Stimulated activated effector memory CD8-positive, alpha-beta T cell treated with anti-CD3 and anti-CD28 coated beads, Interleukin-12 subunit alpha, Interleukin-12 subunit beta, amount 100 ng/mL, for 72 hours (primary cell): ENCODE data around the gene ZNF581.

Source experiments
- ATAC-seq: fragments of 150-1000 bp; cut with Tn5 transposase; 2 replicates; pipeline ENCODE4 v1.10.0; 2021
- DNase-seq, 2 donors: peaks; one replicate each; pipeline ENCODE4 v3.0.0; 2021 to 2022; ENCODE audit warnings: low spot score in 2 of 2
- H3K27ac Mint-ChIP-seq: one replicate; pipeline ENCODE4 v1.8.0; 2022; ENCODE audit warnings: mild to moderate bottlenecking, mixed read lengths
- H3K36me3 Mint-ChIP-seq: one replicate; pipeline ENCODE4 v1.8.0; 2022; ENCODE audit warnings: mild to moderate bottlenecking, mixed read lengths
- H3K4me1 Mint-ChIP-seq: one replicate; pipeline ENCODE4 v1.8.0; 2022; ENCODE audit warnings: mixed read lengths
- H3K4me3 Mint-ChIP-seq: one replicate; pipeline ENCODE4 v1.8.0; 2022; ENCODE audit warnings: mild to moderate bottlenecking, mixed read lengths
- H3K9me3 Mint-ChIP-seq: one replicate; pipeline ENCODE4 v1.8.0; 2022; ENCODE audit warnings: mixed read lengths

Gene ZNF581

GRCh38 chr19:55643003-55643886, at the start of gene ZNF581:
TSS of gene ZNF581 (plus strand) at chr19:55643649. CDS start at chr19:55644572, 923 bp downstream.
- peak within 1 kb of the TSS; percentile 92 for H3K4me3 Mint-ChIP-seq
- peak; percentile 73 to 92 for DNase-seq
- H3K27ac Mint-ChIP-seq: peak within 1 kb of the TSS; percentile 98
- peak; percentile 74 for ATAC-seq
- no peaks in the 10 kb centered on the region for H3K9me3 Mint-ChIP-seq
- H3K36me3 Mint-ChIP-seq: peaks cover 78% of the 10 kb centered on the region
- H3K4me1 Mint-ChIP-seq: peaks cover 59% of the 10 kb centered on the region

DNA sequence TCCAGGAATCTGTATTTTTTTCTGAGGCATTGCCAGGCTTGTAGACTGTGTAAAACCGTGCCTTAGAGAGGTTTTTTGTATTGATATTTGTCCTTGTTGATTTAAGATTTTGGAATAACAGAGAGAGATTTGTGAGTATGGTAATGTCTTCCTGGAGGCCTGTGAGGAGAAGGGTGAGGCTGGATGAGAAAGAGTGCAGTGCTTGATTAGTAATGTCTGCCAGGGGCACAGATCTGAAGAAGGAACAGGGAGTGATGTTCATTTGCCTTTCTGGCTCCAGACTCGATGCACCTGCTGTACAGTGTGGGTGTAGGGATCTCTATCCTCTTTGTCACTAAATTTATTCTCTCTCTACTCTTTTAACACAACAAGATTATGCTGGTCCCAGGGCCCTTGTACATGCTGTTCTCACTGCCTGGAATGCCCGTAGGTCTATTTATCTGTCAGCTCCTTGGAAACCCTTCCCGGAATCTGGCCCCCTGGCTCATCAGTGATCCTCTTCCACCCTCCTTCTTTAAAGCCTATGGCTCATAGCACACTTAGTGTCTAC, 48.4 kb upstream of the ZNF581 start:
- H3K9me3 Mint-ChIP-seq: no peaks in the 10 kb centered on the region
- H3K4me1 Mint-ChIP-seq: peaks cover 8% of the 10 kb centered on the region
- DNase-seq (no peak), ATAC-seq (no peak)
- no peak overlapping the region for H3K4me3 Mint-ChIP-seq
- no peak overlapping the region for H3K27ac Mint-ChIP-seq
- peaks cover 54% of the 10 kb centered on the region for H3K36me3 Mint-ChIP-seq

- peak overlapping the region; percentile 18 for H3K27ac Mint-ChIP-seq
- DNase-seq (no peak), ATAC-seq (no peak)
- H3K4me1 Mint-ChIP-seq: peaks cover 14% of the 10 kb centered on the region
- peaks cover 61% of the 10 kb centered on the region for H3K36me3 Mint-ChIP-seq
- H3K9me3 Mint-ChIP-seq: no peaks in the 10 kb centered on the region
- H3K4me3 Mint-ChIP-seq: no peak overlapping the region
These were observed 47.1 kb upstream of the ZNF581 start for GRCh38 chr19:55596304-55596703.

DNA sequence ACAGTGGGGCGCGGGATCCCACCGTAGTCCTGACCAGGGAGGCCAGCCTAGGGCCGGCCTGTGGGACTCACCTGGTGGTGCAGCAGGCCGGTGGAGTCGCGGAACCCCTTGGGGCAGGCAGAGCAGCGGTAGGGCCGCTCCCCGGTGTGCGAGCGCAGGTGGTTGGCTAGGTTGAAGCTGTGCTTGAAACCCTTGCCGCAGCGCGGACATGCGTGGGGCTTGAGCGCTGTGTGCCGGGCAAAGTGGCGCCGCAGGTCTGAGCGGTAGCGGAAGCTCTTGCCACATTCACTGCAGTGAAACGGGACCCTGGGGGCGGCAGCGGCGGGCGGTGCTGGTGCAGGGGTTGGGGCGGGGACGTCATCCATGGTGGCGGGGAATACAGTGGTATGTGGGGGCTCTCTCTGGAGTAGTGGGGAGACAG, 45.9 kb upstream of the ZNF581 start:
- no peak overlapping the region for H3K4me3 Mint-ChIP-seq
- H3K4me1 Mint-ChIP-seq: peaks cover 22% of the 10 kb centered on the region
- ATAC-seq (no peak), DNase-seq (no peak)
- peaks cover 70% of the 10 kb centered on the region for H3K36me3 Mint-ChIP-seq
- H3K27ac Mint-ChIP-seq: peak overlapping the region; percentile 32
- H3K9me3 Mint-ChIP-seq: no peaks in the 10 kb centered on the region

GRCh38 chr19:55598034-55598433, 45.4 kb upstream of the ZNF581 start:
- Mint-ChIP-seq H3K4me1 (peaks cover 22% of the 10 kb centered on the region), H3K4me3 (no peak overlapping the region), H3K27ac (peak overlapping the region; percentile 32), H3K9me3 (no peaks in the 10 kb centered on the region), H3K36me3 (peaks cover 70% of the 10 kb centered on the region)
- ATAC-seq (no peak), DNase-seq (no peak)

DNA sequence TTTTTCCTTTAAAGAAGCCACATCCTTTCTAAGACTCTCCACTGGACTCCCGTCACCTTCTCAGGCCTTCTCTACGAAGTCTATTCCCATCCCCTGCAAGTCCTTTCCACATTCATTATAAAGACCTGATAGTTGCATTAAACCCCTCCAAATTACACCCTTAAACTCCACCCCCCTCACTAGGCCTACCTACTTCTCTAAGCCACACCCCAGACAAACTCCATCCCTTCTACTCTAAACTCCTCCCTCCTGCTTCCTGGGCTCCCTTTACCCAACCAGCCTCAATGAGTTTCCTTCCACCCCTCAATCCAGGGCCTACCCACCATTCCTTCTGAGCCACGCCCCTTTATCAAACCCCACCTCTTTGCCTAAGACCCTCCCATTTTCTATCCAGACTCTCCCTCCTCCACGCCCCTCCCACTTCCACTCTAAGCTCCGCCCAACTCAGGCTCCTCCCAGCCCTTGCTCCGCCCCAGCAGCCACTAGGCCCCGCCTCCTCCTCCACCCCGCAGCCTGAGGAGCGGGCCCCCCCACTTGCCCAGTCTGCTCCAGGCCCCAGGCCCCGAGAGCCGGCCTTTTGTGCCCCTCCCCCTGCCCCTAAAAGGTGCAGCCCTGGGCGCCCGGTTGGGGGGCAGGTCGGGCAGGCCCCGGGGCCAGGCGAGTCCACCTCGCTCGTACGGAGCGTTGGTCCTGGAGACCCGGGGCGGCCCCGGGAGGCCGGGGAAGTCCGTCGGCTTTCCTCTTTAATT, 44.6 kb upstream of the ZNF581 start:
- DNase-seq (peak; percentile 95 to 99), ATAC-seq (peak; percentile 74)
- Mint-ChIP-seq H3K4me1 (peaks cover 28% of the 10 kb centered on the region), H3K36me3 (peaks cover 64% of the 10 kb centered on the region), H3K27ac (peak overlapping the region; percentile 98), H3K9me3 (no peaks in the 10 kb centered on the region), H3K4me3 (peak overlapping the region; percentile 88)

- DNase-seq (peak; percentile 89 to 98), ATAC-seq (peak; percentile 83)
- Mint-ChIP-seq H3K27ac (peak within 1 kb of the TSS; percentile 98), H3K4me3 (peak within 1 kb of the TSS; percentile 88), H3K36me3 (peaks cover 61% of the 10 kb centered on the region), H3K4me1 (peaks cover 32% of the 10 kb centered on the region), H3K9me3 (no peaks in the 10 kb centered on the region)
These were observed 44.0 kb upstream of the ZNF581 start, which contains the start of gene FIZ1 for GRCh38 chr19:55599468-55599841. TSS of gene FIZ1 (minus strand) at chr19:55599517. CDS start at chr19:55597865, 1,652 bp downstream.

DNA sequence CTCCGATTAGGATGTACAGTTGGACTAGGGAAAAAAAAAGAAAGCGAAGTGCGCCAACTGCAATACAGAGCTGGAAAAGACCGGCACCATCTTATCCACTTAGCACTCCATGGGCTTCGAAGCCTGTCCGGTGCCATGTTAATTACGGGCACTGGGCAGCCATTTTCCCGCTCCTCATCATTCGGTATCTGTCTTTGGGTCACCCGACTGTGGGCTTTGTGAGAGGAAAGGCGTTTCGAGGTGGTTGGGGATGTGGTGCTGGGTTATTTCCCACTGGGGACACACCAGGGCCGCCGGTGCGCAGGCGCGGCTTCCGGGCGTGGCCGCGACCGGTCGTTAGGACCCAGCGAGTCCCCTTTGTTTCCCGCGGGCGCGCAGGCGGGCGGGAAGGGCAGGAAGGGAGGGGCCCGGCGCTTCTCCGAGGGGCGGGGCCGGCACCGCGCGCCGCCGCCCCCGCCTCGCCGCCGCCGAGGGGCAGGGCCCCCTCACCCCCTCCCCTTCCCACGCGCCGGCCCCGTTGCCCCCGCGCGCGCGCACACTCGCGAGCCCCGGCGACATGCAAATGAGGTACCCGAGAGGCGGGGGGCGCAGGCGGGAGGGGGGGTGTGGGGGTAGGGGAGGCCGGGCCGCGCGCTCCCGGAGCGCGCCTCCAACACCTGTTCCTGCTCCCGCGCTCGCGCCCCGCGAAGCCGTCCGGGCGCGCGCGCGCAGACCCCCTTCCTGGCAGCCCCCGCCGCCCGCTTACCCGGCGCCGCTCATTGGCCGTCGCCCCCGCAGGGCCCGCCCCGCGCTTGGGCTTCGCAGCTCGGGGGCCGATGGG, 43.4 kb upstream of the ZNF581 start, which contains the start of gene ZNF524:
Gene ZNF524, plus strand, starts transcription at position 447 of the 820 bp plus-strand sequence. CDS start 1,825 bp downstream, outside the sequence.
- Mint-ChIP-seq H3K36me3 (peaks cover 59% of the 10 kb centered on the region), H3K4me3 (peak within 1 kb of the TSS; percentile 88), H3K4me1 (peaks cover 37% of the 10 kb centered on the region), H3K9me3 (no peaks in the 10 kb centered on the region), H3K27ac (peak within 1 kb of the TSS; percentile 98)
- ATAC-seq: peak; percentile 71
- DNase-seq: peak; percentile 78 to 95

DNA sequence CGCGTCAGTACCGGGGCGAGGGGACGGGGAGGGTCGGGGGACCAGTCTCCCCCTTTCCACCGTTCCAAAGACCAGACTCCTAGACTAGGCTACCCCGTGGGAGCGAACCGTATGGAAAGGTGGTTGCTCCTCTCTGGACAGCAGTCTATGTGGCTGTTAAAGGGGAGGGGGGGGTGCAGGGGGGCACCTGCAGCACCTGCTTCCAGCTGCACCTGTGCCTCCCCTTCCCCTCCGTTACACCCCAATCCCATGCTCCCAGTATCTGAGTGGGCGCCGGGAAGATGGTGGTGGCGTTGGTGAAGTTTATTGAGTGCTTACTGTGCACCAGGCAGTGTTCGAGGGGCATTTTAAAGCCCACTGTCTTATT, 42.8 kb upstream of the ZNF581 start:
- H3K27ac Mint-ChIP-seq: peak overlapping the region; percentile 79
- H3K4me3 Mint-ChIP-seq: peak overlapping the region; percentile 88
- H3K9me3 Mint-ChIP-seq: no peaks in the 10 kb centered on the region
- no peak for ATAC-seq
- H3K36me3 Mint-ChIP-seq: peaks cover 54% of the 10 kb centered on the region
- peaks cover 37% of the 10 kb centered on the region for H3K4me1 Mint-ChIP-seq
- DNase-seq: no peak

DNA sequence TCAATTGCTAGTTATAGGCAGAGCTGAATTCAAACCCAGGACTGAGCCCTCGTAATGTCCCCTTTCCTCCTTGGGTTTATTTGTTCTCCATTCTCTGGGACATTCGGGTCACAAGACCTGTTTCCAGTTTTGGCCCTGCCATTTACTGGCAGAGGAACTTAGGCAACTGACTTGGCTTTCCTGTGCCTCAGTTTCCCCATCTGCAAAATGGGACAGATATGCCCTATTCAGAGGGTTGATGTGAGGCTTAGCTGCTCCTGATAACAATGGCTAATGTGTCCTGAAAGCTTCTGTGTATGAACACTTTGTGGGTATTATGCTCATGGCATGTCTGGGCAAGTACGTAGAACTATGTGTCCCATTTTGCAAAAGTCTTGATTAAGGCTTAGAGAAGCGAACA, 42.4 kb upstream of the ZNF581 start:
- peak overlapping the region; percentile 79 for H3K27ac Mint-ChIP-seq
- peak overlapping the region; percentile 88 for H3K4me3 Mint-ChIP-seq
- peaks cover 41% of the 10 kb centered on the region for H3K4me1 Mint-ChIP-seq
- no peaks in the 10 kb centered on the region for H3K9me3 Mint-ChIP-seq
- H3K36me3 Mint-ChIP-seq: peaks cover 55% of the 10 kb centered on the region
- DNase-seq: no peak
- no peak for ATAC-seq

GRCh38 chr19:55602104-55603001, 41.1 kb upstream of the ZNF581 start:
- Mint-ChIP-seq H3K4me3 (peak overlapping the region; percentile 88), H3K9me3 (no peaks in the 10 kb centered on the region), H3K36me3 (peaks cover 59% of the 10 kb centered on the region), H3K27ac (no peak overlapping the region), H3K4me1 (peaks cover 54% of the 10 kb centered on the region)
- DNase-seq (no peak), ATAC-seq (no peak)

DNA sequence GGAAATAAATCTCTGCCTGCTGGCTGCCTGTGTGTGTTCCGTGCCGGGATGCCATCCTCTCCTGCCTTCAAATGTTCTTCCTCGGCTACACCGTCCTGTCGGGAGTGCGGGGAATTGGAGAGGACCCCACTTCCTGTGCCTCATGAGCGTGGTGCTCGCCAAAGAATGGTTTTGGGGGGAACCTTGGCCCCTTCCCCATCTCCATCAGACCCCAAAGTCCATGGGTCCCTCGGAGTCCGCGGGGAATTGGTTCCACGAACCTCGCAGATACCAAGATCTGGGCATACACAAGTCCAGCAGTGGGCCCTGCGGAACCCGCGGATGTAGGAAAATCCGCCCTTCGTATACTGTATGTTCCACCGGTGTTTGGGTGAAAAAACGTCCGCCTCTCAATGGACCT, 40.3 kb upstream of the ZNF581 start:
- peaks cover 61% of the 10 kb centered on the region for H3K4me1 Mint-ChIP-seq
- ATAC-seq: no peak

GRCh38 chr19:55603581-55604292, 39.7 kb upstream of the ZNF581 start:
- H3K36me3 Mint-ChIP-seq: peaks cover 55% of the 10 kb centered on the region
- ATAC-seq (no peak), DNase-seq (no peak)
- no peaks in the 10 kb centered on the region for H3K9me3 Mint-ChIP-seq
- H3K27ac Mint-ChIP-seq: peak overlapping the region; percentile 94
- H3K4me3 Mint-ChIP-seq: peak overlapping the region; percentile 91
- peaks cover 63% of the 10 kb centered on the region for H3K4me1 Mint-ChIP-seq

More for the DNA sequence above, 40.3 kb upstream of the ZNF581 start:
- peak overlapping the region; percentile 94 for H3K27ac Mint-ChIP-seq
- peaks cover 60% of the 10 kb centered on the region for H3K36me3 Mint-ChIP-seq
- no peaks in the 10 kb centered on the region for H3K9me3 Mint-ChIP-seq
- H3K4me3 Mint-ChIP-seq: peak overlapping the region; percentile 91
- DNase-seq: no peak
